Measurements from ENCODE around the gene HOXC13. TPM values are rescaled to one million over a fixed set of nuclear protein-coding genes. Genes with fewer than 3 reads are reported as not detected.

The HOXC13 gene
- total RNA-seq, 1 donor from 2014 or later = not detected

DNA sequence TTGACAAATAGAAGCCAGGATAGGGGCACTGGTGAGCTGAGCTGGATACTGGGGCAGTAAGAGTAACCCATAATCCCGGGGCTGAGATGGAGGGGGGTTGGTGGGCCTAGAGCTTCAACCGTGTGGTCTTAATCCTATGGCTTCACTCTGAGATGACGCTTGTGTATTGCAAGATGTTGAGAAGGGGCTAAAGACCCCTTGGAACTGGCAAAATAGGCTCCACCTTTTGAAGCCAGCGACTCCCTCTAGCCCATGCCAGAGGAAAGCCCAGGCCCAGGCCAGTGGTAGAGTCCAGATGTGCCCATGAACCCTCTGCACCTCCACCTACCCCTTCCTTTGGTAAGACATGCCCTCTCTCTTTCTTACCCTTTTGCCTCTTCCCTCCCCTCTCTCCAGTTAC lies 20.7 kb downstream of the HOXC13 start:
- intact Hi-C loops (cut with DNase I) = no loop called here

DNA sequence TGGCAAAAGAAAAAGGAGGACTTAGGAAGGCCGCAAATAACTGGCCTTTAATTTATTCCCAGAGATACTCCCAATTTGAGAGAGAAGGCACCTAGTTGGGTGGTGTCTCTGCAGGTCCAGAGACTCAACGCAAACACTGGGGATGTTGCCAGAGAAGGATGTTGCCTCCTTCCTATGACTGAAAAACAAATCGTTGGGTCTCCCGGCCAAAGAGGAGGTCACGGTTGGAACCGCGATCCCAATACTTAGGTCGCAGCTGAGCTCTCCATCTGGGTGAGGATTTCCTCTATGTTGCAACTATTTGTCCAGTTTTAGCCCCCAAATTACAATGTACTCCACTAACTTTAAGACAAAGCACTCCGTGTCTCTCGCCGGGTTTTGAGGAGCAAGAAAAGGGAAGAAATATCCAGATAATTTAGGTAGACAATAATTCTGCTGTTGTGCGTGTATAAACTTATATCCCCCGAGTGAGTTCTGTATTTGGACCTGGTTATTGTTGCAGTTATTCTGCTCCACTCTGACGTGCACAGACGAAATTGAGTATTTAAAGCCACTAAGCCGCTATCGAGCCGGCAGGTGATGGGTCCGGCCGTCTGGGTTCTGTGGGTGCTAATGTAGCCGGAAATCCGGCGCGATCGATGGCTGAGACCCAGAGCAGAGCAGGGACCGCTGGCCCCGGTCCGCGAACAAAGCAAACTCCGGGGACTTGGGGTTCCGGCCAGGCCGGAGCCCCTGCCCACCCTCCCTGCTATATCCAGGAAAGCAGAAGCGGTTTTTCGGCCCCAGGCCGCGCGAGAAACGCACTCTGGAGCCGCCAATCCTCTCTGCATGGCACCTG lies 21.8 kb downstream of the HOXC13 start:
- no peak overlapping the region for H3K27ac ChIP-seq
- ATAC-seq (no peak), DNase-seq (no peak)
- no peaks in the 10 kb centered on the region for H3K4me1 ChIP-seq
- intact Hi-C loops (cut with DNase I) = no loop called here
- H3K4me3 ChIP-seq = no peak overlapping the region
- no peaks in the 10 kb centered on the region for H3K9me3 ChIP-seq
- TF ChIP-seq, protein P1, sequence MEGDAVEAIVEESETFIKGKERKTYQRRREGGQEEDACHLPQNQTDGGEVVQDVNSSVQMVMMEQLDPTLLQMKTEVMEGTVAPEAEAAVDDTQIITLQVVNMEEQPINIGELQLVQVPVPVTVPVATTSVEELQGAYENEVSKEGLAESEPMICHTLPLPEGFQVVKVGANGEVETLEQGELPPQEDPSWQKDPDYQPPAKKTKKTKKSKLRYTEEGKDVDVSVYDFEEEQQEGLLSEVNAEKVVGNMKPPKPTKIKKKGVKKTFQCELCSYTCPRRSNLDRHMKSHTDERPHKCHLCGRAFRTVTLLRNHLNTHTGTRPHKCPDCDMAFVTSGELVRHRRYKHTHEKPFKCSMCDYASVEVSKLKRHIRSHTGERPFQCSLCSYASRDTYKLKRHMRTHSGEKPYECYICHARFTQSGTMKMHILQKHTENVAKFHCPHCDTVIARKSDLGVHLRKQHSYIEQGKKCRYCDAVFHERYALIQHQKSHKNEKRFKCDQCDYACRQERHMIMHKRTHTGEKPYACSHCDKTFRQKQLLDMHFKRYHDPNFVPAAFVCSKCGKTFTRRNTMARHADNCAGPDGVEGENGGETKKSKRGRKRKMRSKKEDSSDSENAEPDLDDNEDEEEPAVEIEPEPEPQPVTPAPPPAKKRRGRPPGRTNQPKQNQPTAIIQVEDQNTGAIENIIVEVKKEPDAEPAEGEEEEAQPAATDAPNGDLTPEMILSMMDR (IDR thresholded peaks at IDR 0.05) = no peak
- H3K27me3 ChIP-seq (ENCODE audit: low read depth) = peaks cover 100% of the 10 kb centered on the region
- H3K36me3 ChIP-seq = no peaks in the 10 kb centered on the region

More for the DNA sequence above, 20.7 kb downstream of the HOXC13 start:
- no peaks in the 10 kb centered on the region for H3K36me3 ChIP-seq
- H3K27me3 ChIP-seq (ENCODE audit: low read depth) = peaks cover 100% of the 10 kb centered on the region
- no peak overlapping the region for H3K27ac ChIP-seq
- DNase-seq = no peak
- H3K4me3 ChIP-seq = no peak overlapping the region
- no peaks in the 10 kb centered on the region for H3K9me3 ChIP-seq
- TF ChIP-seq, protein P1 (IDR thresholded peaks at IDR 0.05) = no peak
- no peaks in the 10 kb centered on the region for H3K4me1 ChIP-seq
- ATAC-seq = no peak

DNA sequence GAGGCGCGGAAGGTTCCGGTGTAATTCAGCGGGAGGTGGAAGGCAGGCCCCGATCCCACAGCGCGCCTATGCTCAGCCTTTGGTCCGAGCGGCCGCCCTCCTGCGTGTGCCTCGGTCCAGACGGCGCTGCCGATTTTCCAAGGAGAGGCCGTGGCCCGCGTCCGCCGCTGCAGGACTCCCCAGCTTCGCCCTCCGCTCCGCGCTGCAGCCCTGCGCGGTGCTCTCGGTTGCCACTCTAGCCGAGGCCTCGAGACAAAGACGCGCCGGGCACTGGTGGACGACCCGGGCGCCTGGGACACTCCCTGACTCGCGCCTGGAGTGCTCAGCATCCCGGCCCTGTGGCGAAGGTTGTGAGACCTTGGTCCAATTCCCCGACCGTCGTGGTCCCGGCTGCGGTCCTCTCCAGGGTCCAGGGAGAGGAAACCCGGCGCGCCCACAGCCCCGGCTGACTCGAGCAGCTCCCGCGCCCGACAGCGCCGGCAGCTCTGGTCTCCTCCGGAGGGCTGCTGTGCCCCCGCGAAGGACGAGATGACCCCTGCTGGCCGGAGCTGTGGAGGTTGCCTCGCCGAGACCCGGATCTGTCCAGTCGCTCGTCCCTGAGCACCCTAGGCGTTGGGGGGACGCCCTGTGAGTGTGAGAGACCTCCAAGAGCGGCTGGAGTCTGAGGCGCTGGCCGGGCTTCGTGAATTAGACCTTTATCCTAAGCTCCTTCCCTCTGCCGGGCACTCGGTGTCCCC lies 22.6 kb downstream of the HOXC13 start:
- ATAC-seq = peak; percentile 8 to 16
- Histone ChIP-seq H3K4me3 (no peak overlapping the region), H3K36me3 (no peaks in the 10 kb centered on the region), H3K27ac (no peak overlapping the region), H3K27me3 (ENCODE audit: low read depth) (peaks cover 100% of the 10 kb centered on the region), H3K4me1 (peaks cover 6% of the 10 kb centered on the region), H3K9me3 (no peaks in the 10 kb centered on the region)
- TF ChIP-seq, protein P1 (IDR thresholded peaks at IDR 0.05) = no peak
- intact Hi-C loops (cut with DNase I) = no loop called here
- DNase-seq = no peak

DNA sequence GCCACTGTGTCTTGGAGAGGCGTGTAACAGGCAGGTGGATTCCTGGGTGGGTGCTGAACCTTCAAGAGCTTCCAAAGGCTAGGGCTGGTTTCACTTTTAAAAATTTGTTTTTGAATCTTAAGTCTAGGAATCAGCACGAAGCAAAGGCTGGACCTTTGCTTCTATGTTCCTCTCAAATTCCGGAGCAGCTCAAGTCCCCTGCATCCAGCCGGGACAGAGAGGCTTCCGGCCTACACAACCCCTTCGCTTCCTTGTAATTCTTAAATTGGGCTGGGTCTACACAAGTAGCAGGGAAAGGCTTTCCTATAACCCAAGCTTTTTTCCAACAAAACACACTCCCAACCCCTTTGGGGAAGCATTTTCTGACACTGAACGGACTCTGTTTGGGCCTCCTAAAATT lies 24.4 kb downstream of the HOXC13 start:
- Histone ChIP-seq H3K4me1 (peaks cover 13% of the 10 kb centered on the region), H3K9me3 (no peaks in the 10 kb centered on the region), H3K27me3 (ENCODE audit: low read depth) (peaks cover 100% of the 10 kb centered on the region), H3K4me3 (no peak overlapping the region), H3K36me3 (no peaks in the 10 kb centered on the region), H3K27ac (no peak overlapping the region)
- DNase-seq (no peak), ATAC-seq (no peak)
- intact Hi-C loops (cut with DNase I) = no loop called here
- TF ChIP-seq, protein P1 (IDR thresholded peaks at IDR 0.05) = no peak

DNA sequence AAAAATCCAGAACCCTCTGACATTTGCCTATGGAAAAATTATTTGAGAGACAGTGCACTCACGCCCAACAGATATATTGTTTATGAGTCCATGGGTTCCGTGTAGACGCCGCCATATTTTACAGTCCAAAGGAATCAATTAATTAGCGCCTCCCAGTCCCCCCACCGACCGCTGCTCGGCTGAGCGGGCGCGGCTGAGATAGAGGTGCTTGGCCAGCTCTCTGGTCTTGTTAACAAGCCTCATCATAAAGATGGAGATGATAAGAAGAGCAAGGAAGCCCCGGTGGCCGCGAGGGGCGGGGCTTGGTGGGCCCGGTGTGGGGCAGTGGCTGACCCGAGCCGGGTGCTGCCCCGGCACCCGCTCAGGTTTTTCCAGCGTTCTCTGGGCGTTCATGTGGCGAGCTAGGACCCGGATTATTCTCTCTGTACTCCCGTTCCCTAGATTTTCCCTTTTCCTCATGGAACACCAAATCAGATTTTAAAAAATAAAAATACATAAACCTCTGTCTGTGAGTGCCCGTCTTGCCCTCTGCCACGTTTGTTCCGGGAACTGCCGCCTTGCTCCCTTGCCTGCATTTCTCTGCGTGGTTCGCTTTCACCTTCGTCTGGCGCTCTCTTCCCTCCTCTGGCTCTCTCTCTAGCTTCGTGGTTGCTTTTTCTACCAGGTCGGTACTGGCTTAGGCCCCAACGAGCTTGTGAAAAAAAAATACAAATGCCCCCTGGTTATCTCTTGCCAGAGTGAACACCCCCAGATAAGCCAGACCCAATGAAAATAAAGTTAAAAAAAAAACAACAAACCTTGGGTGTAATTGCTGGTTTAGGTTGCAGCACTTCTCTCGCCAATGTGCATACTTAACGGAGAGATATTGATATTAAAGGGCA lies 25.0 kb downstream of the HOXC13 start:
- no peak for ATAC-seq
- no peaks in the 10 kb centered on the region for H3K36me3 ChIP-seq
- DNase-seq = no peak
- H3K9me3 ChIP-seq = no peaks in the 10 kb centered on the region
- intact Hi-C loops (cut with DNase I) = no loop called here
- H3K4me1 ChIP-seq = peaks cover 13% of the 10 kb centered on the region
- H3K4me3 ChIP-seq = no peak overlapping the region
- H3K27ac ChIP-seq = no peak overlapping the region
- peaks cover 100% of the 10 kb centered on the region for H3K27me3 ChIP-seq (ENCODE audit: low read depth)
- TF ChIP-seq, protein P1 (IDR thresholded peaks at IDR 0.05) = no peak

Data from lower lobe of right lung (tissue), 2 donors.